HCT116 (cell line): Measurements from ENCODE around the gene TMEM132D.

Experiments
- CBX3 ChIP-seq: IDR thresholded peaks from 2 replicates; pipeline ENCODE4 v1.6.1; 2012; ENCODE audit warnings: low read depth
- CEBPB ChIP-seq: IDR thresholded peaks from 2 replicates; pipeline ENCODE4 v1.6.1; 2012; ENCODE audit warnings: low read depth
- POLR2A ChIP-seq: IDR thresholded peaks from 2 replicates; pipeline ENCODE4 v1.7.0; 2011; ENCODE audit warnings: borderline replicate concordance; ENCODE audit not compliant: insufficient read depth, insufficient read length; ENCODE audit errors: extremely low read depth
- SIN3A ChIP-seq: IDR thresholded peaks from 2 replicates; pipeline ENCODE4 v1.6.1; 2012; ENCODE audit warnings: low read depth
- ZNF274 ChIP-seq: fragments of 200-500 bp; sonication (Bioruptor generic); IDR thresholded peaks from 2 replicates; pipeline ENCODE4 v1.6.1; 2014; ENCODE audit warnings: mild to moderate bottlenecking, low read depth, low read length, inconsistent platforms
- TF ChIP-seq, protein P1 (sequence below): IDR thresholded peaks from 2 replicates; pipeline ENCODE4 v1.6.1; 2011; ENCODE audit warnings: mild to moderate bottlenecking, low read length, moderate library complexity; ENCODE audit not compliant: insufficient replicate concordance; ENCODE audit errors: extremely low read depth
- TF ChIP-seq, protein P2 (sequence below), 3 experiments: fragments of 200-600 bp in 1 of 3; sonication (generic) in 1 of 3; IDR thresholded peaks in 2 of 3; conservative IDR thresholded peaks in 1 of 3; 2 replicates each; pipeline ENCODE4 v1.5.1; 2012 to 2017; ENCODE audit warnings: low read depth in 2 of 3, low read length in 2 of 3, antibody characterized with exemption in 1 of 3, borderline replicate concordance in 1 of 3, control low read depth in 1 of 3, mild to moderate bottlenecking in 1 of 3, mixed read lengths in 1 of 3, mixed run types in 1 of 3, moderate library complexity in 1 of 3; ENCODE audit not compliant: insufficient read depth in 1 of 3

GRCh38 chr12:129440278-129440677, 463.5 kb downstream of the TMEM132D start:
- TF ChIP-seq, protein P1, sequence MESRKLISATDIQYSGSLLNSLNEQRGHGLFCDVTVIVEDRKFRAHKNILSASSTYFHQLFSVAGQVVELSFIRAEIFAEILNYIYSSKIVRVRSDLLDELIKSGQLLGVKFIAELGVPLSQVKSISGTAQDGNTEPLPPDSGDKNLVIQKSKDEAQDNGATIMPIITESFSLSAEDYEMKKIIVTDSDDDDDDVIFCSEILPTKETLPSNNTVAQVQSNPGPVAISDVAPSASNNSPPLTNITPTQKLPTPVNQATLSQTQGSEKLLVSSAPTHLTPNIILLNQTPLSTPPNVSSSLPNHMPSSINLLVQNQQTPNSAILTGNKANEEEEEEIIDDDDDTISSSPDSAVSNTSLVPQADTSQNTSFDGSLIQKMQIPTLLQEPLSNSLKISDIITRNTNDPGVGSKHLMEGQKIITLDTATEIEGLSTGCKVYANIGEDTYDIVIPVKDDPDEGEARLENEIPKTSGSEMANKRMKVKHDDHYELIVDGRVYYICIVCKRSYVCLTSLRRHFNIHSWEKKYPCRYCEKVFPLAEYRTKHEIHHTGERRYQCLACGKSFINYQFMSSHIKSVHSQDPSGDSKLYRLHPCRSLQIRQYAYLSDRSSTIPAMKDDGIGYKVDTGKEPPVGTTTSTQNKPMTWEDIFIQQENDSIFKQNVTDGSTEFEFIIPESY, result no peak
- TF ChIP-seq, protein P2, sequence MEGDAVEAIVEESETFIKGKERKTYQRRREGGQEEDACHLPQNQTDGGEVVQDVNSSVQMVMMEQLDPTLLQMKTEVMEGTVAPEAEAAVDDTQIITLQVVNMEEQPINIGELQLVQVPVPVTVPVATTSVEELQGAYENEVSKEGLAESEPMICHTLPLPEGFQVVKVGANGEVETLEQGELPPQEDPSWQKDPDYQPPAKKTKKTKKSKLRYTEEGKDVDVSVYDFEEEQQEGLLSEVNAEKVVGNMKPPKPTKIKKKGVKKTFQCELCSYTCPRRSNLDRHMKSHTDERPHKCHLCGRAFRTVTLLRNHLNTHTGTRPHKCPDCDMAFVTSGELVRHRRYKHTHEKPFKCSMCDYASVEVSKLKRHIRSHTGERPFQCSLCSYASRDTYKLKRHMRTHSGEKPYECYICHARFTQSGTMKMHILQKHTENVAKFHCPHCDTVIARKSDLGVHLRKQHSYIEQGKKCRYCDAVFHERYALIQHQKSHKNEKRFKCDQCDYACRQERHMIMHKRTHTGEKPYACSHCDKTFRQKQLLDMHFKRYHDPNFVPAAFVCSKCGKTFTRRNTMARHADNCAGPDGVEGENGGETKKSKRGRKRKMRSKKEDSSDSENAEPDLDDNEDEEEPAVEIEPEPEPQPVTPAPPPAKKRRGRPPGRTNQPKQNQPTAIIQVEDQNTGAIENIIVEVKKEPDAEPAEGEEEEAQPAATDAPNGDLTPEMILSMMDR (IDR thresholded peaks at IDR 0.05 in 2 of 3, conservative IDR thresholded peaks at IDR 0.05 in 1 of 3; ENCODE audit: borderline replicate concordance in 1 of 3, insufficient read depth in 1 of 3, low read depth in 2 of 3, low read length in 2 of 3), result no peak
- no peak for TF ChIP-seq POLR2A
- TF ChIP-seq SIN3A, result no peak
- no peak for TF ChIP-seq ZNF274
- TF ChIP-seq CEBPB, result no peak
- TF ChIP-seq CBX3, result no peak
